22Rv1 (cell line): ENCODE measurements around the gene RBMS1.
"Not testable (repeated sequence)": the region's sequence is repeated elsewhere in the genome, so short reads cannot be mapped to it uniquely, and the experiment has no call there.

Experiments used
- ZFX ChIP-seq: fragments of 450-650 bp; IDR thresholded peaks from 2 replicates; pipeline ENCODE4 v1.6.1; 2017; ENCODE audit warnings: antibody characterized with exemption, borderline replicate concordance
- TF ChIP-seq, protein P1 (sequence below): fragments of 450-650 bp; IDR thresholded peaks from 2 replicates; pipeline ENCODE4 v1.5.1; 2017; ENCODE audit warnings: mild to moderate bottlenecking

GRCh38 chr2:160448821-160449220 is 44.8 kb downstream of the RBMS1 start:
- TF ChIP-seq, protein P1, sequence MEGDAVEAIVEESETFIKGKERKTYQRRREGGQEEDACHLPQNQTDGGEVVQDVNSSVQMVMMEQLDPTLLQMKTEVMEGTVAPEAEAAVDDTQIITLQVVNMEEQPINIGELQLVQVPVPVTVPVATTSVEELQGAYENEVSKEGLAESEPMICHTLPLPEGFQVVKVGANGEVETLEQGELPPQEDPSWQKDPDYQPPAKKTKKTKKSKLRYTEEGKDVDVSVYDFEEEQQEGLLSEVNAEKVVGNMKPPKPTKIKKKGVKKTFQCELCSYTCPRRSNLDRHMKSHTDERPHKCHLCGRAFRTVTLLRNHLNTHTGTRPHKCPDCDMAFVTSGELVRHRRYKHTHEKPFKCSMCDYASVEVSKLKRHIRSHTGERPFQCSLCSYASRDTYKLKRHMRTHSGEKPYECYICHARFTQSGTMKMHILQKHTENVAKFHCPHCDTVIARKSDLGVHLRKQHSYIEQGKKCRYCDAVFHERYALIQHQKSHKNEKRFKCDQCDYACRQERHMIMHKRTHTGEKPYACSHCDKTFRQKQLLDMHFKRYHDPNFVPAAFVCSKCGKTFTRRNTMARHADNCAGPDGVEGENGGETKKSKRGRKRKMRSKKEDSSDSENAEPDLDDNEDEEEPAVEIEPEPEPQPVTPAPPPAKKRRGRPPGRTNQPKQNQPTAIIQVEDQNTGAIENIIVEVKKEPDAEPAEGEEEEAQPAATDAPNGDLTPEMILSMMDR, result not testable (repeated sequence)
- not testable (repeated sequence) for TF ChIP-seq ZFX
